Type B pancreatic cell (in vitro differentiated cells): ENCODE results near the gene LHX3. TPM values are rescaled to one million over a fixed set of nuclear protein-coding genes. Genes with fewer than 3 reads are reported as not detected.

Source experiments
- DNase-seq: peaks from one replicate; pipeline ENCODE4 v3.0.0; 2021; ENCODE audit warnings: mixed read lengths; ENCODE audit not compliant: unreplicated experiment; ENCODE audit errors: extremely low spot score
- H3K27ac Mint-ChIP-seq: 2 replicates; pipeline ENCODE4 v1.8.0; 2021; ENCODE audit warnings: mild to moderate bottlenecking, mixed read lengths
- H3K27me3 Mint-ChIP-seq: 2 replicates; pipeline ENCODE4 v1.8.0; 2021; ENCODE audit warnings: mixed read lengths
- H3K36me3 Mint-ChIP-seq: 2 replicates; pipeline ENCODE4 v1.8.0; 2021; ENCODE audit warnings: mixed read lengths
- H3K4me1 Mint-ChIP-seq: one replicate; pipeline ENCODE4 v1.8.0; 2021; ENCODE audit warnings: mixed read lengths; ENCODE audit not compliant: unreplicated experiment
- H3K4me3 Mint-ChIP-seq: 2 replicates; pipeline ENCODE4 v1.8.0; 2021; ENCODE audit warnings: mild to moderate bottlenecking, mixed read lengths
- H3K9me3 Mint-ChIP-seq: 2 replicates; pipeline ENCODE4 v1.8.0; 2021; ENCODE audit warnings: mixed read lengths
- long read RNA-seq: library from polyadenylated mRNA; unstranded; transcript quantifications from one replicate; pipeline ENCODE4 v2.0.0, GENCODE V29; 2020
- total RNA-seq: library from RNA; stranded (reverse); gene quantifications from 2 replicates; pipeline ENCODE4 v1.2.1, GENCODE V29; 2021; ENCODE audit warnings: low replicate concordance
- TF ChIP-seq, protein P1 (sequence below): fragments of 200-600 bp; sonication (generic); conservative IDR thresholded peaks from 2 replicates; pipeline ENCODE4 v1.5.0; 2021; ENCODE audit warnings: antibody characterized with exemption, mild to moderate bottlenecking

LHX3 gene
- 0.10 and 0.90 TPM in 2 replicates for total RNA-seq
- long read RNA-seq = 0 reads

DNA sequence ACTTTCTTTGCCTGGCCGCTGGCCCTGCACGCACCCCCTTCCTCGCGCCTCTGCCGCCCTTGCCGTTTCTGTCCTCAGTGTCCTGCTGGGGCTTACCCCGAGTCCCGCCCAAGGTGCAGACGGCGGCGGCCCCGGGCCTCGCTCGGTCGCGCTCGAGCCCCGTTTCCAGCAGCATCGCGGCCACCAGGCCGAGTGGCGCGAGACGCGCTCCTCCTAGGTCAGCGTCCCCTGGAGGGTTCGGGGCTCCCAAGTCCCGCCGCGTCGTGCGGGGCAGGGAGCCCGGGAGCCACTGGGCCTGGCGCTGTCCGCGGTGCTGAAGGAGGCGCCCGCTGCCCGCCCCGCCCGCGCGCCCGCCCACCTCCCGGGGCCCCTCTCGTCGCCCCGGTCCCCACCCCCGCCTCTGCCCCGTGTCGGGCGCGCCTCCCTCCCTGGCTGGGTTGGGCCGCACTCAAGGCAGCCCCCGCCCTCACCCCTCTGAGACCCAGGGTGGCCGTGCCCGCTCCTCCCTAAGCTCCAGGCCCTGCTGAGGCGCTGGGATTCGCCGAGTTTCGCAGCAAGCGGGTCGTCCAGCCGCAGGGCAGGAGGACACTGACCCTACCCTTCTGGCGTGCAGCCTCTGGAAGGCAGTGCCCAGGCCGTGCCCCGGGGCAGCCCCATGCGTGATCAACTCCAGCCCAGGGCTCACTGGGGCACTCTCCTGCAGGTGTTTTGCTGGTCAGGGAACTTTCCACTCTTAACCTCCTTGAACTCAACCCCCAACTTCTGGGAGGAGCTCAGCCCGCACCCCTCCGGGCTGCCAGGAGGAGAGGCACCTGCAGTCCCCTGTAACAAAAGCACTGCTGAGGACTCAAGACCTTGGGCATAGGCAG lies at the start of gene LHX3:
LHX3 (minus strand) TSS at position 291 of the 869 bp plus-strand sequence; CDS start at position 175, 116 bp downstream.
- H3K27ac Mint-ChIP-seq = no peak within 1 kb of the TSS
- H3K27me3 Mint-ChIP-seq = peaks cover 42% of the 10 kb centered on the region
- TF ChIP-seq, protein P1, sequence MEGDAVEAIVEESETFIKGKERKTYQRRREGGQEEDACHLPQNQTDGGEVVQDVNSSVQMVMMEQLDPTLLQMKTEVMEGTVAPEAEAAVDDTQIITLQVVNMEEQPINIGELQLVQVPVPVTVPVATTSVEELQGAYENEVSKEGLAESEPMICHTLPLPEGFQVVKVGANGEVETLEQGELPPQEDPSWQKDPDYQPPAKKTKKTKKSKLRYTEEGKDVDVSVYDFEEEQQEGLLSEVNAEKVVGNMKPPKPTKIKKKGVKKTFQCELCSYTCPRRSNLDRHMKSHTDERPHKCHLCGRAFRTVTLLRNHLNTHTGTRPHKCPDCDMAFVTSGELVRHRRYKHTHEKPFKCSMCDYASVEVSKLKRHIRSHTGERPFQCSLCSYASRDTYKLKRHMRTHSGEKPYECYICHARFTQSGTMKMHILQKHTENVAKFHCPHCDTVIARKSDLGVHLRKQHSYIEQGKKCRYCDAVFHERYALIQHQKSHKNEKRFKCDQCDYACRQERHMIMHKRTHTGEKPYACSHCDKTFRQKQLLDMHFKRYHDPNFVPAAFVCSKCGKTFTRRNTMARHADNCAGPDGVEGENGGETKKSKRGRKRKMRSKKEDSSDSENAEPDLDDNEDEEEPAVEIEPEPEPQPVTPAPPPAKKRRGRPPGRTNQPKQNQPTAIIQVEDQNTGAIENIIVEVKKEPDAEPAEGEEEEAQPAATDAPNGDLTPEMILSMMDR = no peak
- no peaks in the 10 kb centered on the region for H3K9me3 Mint-ChIP-seq
- no peaks in the 10 kb centered on the region for H3K36me3 Mint-ChIP-seq
- no peak within 1 kb of the TSS for H3K4me3 Mint-ChIP-seq
- no peak for DNase-seq
- H3K4me1 Mint-ChIP-seq = no peaks in the 10 kb centered on the region

DNA sequence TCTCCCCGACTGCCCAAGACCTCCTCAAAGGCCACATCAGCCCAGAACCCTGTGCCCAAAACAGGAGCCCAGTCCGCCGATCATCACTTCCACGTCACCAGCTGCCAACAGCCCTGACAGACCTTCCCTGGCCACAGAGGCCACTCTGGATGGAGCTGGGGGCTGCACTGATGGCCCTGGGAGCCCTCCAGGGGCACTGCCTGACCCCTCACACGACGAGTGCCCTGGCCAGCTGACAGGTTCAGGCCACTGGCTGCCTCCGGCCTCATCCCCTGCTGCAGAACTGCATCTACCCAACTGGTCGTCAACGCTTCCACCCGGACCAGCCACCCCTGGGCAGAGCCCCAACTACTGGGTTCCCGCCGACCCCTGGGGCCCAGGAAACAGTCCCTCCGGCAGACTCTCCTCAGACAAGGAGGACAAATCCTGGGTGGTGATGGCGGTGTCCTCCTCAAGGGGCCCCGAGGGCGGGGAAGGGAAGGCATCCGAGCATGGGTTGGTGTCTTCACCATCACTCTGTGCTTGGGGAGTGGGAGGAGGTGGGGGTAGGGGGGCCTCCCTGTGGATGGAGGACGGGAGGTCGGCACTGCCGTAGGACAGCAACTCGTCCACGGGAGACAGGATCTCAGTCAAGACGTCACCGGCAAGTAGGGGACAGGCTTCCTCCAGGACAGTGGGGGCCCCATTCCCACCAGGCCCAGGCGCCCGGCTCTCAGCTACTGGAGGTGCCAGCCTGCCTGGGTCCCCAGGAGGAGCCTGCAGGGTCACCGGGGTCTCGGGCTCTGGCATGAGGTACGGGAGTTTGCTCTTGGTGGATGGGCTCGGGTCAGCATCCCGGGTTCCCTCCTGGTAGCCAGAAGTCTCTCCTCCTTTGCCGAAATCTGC lies 48.6 kb upstream of the LHX3 start:
- Mint-ChIP-seq H3K36me3 (no peaks in the 10 kb centered on the region), H3K4me1 (no peaks in the 10 kb centered on the region), H3K4me3 (no peak overlapping the region), H3K9me3 (no peaks in the 10 kb centered on the region), H3K27ac (no peak overlapping the region), H3K27me3 (no peaks in the 10 kb centered on the region)
- TF ChIP-seq, protein P1 = no peak
- DNase-seq = no peak

DNA sequence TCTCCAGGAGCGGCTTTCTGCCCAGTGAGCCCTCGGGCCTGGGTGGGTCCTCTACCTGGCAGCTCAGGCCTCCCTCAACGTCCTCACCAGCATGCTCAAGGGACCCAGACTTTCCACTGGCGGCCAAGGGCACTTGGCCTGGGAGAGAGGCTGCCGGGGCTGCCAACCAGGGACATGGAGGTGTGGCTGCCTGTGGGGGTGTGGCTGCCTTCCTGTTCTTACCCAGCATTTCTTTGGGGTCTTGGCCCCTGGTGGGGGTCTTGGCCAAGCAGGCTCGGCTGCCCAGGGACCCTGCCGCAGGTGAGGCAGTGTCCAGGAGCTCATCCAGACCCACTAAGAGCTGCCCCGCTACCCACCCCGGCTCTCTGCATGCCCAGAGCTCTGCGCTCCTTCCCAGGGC lies 47.9 kb upstream of the LHX3 start:
- TF ChIP-seq, protein P1 = no peak
- H3K27ac Mint-ChIP-seq = no peak overlapping the region
- no peaks in the 10 kb centered on the region for H3K9me3 Mint-ChIP-seq
- no peaks in the 10 kb centered on the region for H3K27me3 Mint-ChIP-seq
- H3K4me1 Mint-ChIP-seq = no peaks in the 10 kb centered on the region
- no peak overlapping the region for H3K4me3 Mint-ChIP-seq
- H3K36me3 Mint-ChIP-seq = no peaks in the 10 kb centered on the region
- DNase-seq = no peak

DNA sequence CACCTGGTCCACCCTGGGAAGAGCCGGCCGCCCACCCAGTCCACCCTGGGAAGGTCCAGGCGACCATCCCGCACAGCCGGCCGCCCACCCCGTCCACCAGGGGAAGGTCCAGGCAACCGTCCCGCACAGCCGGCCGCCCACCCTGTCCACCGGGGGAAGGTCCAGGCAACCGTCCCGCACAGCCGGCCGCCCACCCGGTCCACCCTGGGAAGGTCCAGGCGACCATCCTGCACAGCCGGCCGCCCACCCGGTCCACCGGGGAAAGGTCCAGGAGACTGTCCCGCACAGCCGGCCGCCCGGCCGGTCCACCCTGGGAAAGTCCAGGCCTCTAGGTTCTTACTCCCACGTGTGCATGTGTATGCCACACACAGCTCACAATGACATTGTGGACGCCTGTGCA lies 47.4 kb upstream of the LHX3 start:
- Mint-ChIP-seq H3K4me1 (no peaks in the 10 kb centered on the region), H3K4me3 (no peak overlapping the region), H3K9me3 (no peaks in the 10 kb centered on the region), H3K36me3 (no peaks in the 10 kb centered on the region), H3K27me3 (peaks cover 4% of the 10 kb centered on the region), H3K27ac (no peak overlapping the region)
- TF ChIP-seq, protein P1 = no peak
- no peak for DNase-seq

DNA sequence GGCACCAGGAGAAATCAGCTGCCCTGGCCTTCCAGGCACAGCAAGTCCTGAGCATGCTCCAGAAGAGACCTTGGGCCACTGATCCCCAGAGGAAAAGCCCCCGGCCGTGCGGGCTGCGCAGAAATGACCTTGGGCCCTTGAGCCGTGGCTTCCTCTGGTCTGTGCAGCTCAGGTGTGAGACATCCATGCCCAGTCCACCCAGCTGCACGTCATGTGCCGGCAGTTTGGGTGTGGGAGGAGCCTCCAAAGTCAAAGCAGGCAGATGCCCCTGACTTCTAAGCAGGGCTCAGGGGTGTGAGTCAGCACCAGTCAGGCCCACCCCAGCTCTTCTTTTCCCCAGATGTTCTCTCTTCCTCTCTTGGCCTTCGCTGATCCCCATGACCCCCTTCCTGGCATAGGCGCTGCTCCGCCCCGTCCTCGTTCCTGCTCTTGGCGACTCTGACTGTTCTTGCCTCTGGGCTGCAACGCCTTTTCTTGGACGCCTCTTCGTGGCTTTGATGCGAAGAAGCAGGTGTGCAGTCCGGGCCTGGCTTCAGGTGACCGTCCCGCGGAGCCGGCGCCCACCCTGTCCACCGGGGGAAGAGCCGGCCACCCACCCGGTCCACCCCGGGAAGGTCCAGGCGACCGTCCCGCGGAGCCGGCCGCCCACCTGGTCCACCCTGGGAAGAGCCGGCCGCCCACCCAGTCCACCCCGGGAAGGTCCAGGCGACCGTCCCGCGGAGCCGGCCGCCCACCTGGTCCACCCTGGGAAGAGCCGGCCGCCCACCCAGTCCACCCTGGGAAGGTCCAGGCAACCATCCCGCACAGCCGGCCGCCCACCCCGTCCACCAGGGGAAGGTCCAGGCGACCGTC lies 46.6 kb upstream of the LHX3 start:
- TF ChIP-seq, protein P1 = no peak
- Mint-ChIP-seq H3K4me3 (no peak overlapping the region), H3K27ac (no peak overlapping the region)

More for the DNA sequence above, 46.6 kb upstream of the LHX3 start:
- H3K4me1 Mint-ChIP-seq = no peaks in the 10 kb centered on the region
- no peaks in the 10 kb centered on the region for H3K36me3 Mint-ChIP-seq
- no peak for DNase-seq
- H3K27me3 Mint-ChIP-seq = peaks cover 4% of the 10 kb centered on the region
- no peaks in the 10 kb centered on the region for H3K9me3 Mint-ChIP-seq
